ENCODE results near the gene POLD1.
"Not testable (repeated sequence)": the region's sequence is repeated elsewhere in the genome, so short reads cannot be mapped to it uniquely, and the experiment has no call there.

The POLD1 gene

DNA sequence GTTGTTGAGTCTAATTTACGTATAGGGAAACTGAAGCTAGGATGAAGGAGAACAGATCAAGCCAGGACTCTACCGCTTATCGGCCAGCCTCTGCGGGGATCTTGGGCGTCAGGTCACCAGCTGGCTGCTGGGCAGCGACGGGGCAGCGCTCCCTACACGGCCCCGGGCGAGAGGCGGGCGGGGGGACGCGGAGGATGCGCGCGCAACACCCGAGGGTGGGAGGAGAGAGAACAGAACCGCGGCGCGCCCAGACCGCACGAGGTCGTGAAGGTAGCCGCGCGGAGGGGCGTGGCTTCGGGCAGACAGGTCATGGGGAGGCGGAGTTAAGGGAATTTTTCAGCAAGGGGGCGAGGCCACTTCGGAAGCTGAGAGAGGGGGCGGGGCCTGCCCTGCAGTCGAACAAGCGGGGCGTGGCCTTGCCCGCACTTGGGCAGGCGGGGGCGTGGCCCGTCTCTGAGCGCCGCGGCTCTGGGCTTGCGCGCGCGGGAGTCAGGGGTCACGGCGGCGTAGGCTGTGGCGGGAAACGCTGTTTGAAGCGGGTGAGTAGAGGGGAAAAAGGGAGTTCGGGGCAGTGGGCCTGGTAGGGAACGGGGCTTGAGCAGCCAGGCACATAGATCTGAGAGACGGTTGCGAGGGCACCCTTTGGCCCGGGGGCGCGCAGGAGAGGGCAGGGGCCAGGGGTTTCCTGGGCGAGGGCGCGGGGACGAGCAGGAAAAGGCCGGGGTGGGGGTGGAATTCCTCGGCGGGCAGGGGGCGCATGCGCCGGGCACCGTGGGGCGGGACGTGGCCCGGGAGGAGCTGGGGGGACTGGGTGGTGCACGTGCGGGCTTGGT, at the start of gene POLD1:
Gene POLD1 (plus strand): TSS at position 496 of the 833 bp plus-strand sequence. CDS start 14,505 bp downstream, outside the sequence.
- DNase-seq: peak; percentile 99

DNA sequence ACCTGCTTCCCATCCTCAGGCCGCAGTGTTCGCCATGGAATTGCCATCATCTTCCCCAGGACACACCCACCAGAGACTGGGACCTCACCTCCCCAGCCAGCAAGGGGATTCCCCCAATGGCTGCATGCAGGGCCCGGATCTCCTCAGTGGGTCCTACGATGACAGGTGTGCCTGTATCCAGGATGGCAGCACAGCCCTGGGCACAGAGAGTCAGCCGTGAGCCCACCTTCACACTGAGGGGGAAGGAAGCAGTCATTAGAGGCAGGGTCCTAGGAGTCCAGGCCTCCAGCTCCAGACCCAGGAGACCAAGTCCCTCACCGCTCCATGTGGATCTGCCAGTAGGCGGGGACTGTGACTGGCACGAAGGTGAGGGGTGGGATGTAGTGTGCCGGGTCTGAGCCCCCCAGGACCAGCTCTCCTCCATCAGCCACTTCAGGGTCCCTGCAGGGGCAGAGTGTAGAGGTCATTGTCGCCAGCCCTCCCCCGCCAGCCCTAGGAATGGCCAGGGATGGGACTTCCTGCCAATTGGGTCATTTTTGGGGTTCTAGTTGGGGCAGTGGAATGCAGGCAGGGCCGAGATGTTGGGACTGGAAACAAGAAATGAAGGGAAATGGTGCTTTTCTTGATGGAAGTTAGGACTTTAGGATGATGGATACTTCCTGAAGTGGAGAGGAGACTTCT, 49.3 kb upstream of the POLD1 start:
- DNase-seq: no peak

DNA sequence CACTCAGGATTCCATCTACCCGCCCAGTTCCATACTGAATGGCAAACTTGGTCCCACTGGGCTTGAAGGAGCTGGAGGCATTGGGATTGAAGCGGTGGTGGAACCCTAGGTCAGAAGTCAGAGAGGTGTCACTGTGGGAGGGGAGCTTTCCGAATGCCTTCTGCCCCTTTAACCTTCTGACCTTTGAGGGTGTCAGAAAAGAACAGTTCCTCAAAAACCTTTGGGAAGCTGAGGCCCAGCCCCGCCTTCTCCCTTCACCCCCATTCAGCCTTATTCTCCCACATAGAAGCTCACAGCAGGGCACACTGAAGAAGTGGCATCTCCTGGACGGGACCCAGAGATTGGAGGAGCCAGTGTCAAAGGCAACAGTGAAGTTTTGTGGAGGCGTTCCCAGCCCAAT, 47.1 kb upstream of the POLD1 start:
- DNase-seq: not testable (repeated sequence)

DNA sequence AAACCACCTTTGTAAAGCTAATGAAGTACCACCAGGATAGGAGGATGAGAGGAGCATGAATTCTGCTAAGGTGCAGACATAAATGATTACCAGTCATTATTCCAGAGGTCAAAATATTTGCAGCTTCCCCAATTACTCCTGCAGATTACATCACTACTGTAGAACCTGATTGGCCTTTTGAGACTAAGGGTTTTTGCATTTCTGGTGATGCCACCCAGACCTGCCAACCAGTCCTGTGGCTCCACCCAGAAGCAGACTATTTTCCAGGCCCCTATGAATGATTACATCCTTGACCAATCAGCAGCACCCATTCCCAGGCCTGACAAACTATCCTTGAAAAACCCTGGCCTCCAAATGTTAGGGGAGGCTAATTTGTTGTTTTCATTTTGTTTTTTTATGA, 43.8 kb upstream of the POLD1 start:
- DNase-seq: no peak

DNA sequence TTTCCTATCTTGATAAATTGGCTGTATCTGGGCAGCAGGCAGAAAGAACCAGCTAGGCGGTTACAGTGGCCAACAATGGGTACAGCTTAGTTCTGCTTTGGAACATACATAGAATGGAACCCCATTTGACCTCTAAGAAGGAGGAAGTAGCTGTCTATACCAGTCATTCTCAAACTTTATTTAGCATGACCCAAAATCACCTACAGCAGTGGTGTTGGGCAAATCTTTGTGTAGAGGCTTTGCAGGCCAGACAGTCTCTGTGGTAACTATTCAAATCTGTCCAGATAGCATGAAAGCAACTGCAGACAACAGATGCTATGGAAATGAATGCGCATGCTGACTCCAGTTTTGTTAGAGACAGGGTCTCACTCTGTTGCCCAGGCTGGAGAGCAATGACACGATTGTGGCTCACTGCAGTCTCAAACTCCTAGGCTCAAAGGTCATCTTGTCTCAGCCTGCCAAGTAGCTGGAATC, 43.0 kb upstream of the POLD1 start:
- no peak for DNase-seq

DNA sequence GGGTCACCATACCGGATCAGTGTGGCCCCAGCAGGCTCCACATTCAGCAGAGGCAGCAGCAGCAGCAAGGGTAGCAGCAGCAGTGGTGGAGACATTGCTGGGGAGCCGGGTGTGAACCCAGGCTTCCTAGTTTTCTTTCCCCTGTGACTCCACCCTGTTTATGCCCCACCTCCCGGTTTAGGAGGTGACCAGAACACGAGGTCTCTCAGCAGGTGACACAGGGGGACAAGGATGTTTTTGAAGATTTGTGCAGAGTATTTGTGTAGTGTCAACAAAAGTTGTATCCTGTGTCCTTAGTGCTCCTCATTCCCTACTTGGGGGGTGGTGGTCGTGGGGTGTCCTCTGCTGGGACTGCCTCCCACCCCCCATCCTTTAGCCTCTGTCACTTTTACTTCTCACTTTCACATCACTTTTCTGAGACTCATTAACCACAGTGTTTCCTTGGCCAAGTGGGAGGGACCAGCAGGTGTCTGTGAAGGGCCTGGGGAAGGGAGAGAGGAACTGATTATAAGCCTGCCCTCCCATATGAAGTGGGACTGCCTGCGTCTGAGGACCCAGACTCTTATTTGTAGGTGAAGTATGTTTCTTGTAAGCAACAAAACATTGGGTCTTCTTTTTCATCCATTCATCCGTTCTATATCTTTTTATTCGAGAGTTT, 39.4 kb upstream of the POLD1 start:
- no peak for DNase-seq

DNA sequence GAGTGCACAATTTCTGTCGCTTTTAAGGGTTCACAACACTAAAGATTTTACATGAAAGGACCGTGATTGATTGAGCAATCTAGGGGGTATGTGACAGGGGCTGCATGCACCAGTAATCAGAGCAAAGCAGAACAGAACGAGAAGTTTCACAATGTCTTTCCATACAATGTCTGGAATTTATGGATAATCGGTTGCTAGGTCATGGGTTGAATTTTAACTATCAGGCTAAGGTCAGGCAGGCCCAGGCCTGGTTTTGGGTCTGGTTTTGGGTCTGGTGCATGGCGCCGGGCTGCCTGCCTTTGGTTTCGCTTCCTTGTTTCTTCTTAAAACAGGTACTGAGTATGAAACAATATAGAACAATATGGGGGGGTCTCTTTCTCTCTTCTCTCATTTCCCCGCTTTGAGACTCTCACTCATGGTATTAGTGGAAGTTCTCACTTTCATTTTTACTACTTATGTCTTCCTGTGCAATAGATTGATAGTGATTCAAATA, 37.0 kb upstream of the POLD1 start:
- not testable (repeated sequence) for DNase-seq

DNA sequence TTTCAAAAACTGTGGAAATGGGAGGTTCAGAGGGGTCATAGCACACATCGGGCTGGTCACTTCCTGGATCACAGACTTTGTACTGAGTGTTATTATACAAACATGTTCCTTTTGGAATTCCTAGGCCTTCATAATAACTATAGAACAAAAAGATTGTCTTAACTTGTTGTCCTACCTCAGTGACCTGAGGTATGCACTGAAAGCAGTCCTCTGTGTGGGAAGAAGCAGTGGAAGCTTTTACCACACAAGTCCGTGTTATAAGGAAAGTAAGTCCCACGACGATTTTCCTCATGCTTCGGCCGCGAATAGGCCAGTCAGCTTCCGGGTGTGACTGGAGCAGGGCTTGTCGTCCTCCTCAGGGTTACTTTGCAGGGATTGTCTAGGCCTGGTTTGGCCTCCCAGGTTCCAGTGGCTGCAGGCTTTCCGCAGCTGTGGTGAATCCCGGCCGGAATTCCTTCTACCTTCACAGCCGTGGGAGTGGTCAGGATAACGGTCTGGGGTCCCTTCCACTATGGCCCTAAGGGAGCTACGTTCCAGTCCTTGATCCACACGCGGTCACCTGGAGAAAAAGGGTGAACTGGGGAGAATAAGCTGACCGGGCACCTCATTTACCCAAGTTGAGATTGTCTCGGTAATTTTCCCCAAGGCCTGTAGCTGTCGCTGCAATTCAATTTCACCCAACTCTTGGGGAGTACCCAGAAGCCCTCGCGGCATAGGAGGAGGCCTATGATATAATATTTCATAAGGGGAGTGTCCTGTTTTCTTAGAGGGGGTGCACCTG, 34.7 kb upstream of the POLD1 start:
- DNase-seq: no peak

DNA sequence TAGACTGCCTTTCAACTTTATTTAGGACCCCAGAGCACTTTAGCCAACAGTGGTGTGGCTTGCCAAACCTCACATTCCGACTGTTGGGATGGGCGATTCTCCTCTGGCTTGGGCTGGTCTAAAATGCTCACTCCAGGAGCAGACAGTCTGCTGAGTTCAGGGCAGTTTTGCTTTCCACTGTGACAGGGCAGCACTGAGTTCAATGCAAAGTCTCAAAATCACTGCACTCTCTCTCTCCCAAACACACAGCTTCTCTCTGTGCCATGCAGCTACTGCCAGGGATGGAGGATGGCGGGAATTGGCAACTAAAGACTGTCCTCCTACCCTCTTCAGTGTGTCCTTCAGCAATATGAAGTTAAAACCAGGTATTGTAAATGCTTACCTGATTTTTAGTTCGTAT, 31.9 kb upstream of the POLD1 start:
- no peak for DNase-seq

DNA sequence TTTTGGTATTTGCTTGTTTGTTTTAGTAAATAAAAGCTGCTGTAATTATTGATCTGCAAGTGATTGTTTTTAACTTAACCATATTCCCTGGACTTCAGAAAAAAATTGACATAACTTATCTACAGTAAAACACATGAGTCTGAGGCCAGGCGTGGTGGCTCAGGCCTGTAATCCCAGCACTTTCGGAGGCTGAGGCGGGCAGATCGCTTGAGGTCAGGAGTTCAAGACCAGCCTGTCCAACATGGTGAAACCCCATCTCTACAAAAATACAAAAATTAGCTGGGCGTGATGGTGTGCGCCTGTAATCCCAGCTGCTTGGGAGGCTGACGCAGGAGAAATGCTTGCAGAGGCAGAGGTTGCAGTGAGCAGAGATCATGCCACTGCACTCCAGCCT, 30.7 kb upstream of the POLD1 start:
- DNase-seq: not testable (repeated sequence)

DNA sequence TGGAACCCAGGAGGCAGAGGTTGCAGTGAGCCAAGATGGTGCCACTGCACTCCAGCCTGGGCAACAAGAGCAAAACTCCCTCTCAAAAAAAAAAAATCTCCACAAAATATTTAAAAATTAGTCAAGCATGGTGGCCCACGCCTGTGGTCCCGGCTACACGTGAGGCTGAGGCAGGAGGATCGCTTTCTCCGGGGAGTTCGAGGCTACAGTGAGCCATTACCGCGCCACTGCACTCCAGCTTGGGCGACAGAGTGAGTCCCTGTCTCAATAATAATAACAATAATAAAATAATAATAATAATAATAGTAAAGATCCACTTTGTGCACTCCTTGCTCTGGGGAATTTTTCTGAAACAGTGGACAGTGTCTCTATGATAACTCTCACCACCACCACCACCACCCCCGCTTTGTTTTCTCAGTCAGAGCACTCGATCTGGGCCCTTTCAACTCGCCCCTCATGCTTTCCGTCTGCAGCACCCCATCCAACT, 27.4 kb upstream of the POLD1 start:
- no peak for DNase-seq

DNA sequence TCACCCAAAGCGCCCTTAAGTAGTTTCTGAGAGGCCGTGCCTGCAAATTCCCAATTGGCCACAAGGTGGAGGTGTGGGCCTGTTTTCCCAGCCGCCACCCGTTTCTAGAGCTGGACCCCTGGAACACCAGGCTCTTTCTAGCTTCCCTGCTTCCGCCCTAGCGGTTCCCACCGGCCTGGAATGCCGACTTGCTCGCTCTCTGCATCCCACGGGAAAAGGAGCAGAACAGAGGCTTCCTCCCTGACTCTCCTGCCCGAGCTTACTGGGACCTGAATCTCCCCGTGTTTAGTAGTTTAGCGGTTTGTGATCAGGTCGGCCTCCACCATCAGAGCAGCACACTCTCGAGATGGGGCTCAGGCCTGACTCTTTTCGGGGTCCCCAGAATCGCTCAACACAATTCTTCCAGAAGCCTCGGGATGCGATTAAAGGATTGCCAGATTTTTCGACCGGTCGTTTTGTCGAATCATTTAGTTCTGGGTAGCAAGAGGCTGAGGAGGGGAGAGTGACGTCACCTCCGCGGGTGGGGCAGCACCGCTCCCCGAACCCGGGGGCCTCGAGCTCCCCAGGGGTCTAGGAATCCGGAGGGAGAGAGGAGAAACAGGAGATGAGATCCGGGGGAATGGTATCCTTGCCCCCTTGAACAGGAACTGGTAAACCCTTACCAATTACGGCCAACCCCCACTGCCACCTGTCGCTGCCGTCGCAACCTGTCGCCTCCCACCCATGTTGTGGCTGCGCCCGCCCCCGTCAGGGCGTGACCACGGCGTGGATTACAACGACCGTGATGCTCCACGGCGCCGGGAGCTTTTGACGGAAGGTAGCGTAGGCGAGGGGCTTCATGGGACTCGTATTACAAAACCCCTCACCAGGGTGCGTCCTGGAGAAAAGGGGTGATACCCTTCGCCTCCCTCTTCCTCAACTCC, 26.7 kb upstream of the POLD1 start:
- DNase-seq: peak; percentile 89

DNA sequence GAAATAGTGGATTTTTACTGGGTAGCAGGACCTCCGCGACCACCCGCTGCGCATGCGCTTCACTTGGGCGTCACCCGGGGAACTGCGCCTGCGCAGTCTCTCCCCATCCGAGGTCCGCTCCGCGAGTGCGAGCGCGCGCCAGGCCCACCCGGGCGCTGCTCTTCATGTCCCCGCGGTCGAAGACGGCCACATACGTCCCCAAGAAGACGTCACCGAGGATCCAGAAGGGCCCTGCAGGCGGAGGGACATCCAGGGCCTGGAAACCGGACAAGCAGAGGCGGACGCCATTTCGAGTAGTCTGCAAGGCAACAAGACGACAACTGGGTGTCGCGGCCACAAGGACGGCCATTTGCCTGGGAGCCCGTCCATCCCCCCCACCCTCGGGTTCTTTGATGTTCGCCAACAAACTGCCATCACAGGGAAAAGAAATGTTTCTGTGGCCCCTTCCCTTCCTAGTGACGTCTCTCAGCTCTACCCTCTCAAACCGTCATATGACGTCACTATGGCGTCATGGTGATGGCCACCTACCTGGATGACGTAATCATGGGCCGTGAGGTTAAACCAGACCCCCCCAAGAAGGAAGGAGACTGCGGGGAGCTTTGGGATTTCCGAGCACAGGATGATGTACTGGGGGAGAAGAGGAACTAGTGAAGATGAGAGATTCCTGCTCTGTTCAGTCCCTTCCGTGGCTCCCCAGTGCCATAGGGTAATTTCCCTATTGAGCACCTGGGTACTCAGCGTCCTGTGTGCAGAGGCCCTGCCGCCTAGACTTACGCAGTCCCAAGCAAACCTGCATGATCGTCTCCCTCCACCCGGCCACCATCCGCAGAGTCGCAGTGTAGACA, 25.4 kb upstream of the POLD1 start:
- DNase-seq: peak; percentile 79

DNA sequence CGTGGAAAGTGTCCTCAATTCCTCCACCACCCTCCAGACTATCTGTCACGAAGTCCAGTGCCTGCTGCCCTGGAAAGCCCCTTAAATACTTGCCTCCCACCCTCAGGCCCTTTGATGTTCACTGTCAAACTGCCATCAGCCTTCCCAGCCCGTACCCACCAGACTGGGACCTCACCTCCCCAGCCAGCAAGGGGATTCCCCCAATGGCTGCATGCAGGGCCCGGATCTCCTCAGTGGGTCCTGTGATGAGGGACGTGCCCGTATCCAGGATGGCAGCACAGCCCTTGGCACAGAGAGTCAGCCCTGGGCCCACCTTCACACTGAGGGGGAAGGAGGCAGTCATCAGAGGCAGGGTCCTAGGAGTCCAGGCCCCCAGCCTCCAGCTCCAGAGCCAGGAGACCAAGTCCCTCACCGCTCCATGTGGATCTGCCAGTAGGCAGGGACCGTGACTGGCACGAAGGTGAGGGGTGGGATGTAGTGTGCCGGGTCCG, 24.8 kb upstream of the POLD1 start:
- no peak for DNase-seq

DNA sequence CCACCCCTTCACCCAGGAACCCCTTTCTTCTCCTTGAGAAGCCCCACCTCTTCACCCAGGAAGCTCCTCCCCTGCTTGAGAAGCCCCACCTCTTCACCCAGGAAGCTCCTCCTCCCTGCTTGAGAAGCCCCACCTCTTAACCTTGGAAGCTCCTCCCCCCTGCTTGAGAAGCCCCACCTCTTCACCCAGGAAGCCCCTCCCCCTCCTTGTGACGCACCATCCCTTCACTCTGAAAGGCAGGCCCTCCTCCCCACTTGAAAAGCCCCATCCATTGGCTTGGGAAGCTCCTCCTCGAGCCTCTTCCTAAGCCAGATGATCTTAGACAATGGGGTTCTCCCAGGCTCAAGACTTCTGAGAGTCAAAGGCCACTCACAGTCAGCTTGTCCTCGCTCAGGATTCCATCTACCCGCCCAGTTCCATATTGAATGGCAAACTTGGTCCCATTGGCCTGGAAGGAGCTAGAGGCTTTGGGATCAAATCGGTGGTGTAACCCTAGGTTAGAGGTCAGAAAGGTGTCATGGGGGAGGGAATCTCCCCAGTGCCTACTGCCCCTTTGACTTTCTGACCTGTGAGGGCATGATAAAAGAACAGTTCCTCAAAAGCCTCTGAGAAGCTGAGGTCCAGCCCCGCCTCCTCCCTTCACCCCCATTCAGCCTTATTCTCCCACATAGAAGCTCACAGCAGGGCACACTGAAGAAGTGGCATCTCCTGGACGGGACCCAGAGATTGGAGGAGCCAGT, 22.7 kb upstream of the POLD1 start:
- no peak for DNase-seq

DNA sequence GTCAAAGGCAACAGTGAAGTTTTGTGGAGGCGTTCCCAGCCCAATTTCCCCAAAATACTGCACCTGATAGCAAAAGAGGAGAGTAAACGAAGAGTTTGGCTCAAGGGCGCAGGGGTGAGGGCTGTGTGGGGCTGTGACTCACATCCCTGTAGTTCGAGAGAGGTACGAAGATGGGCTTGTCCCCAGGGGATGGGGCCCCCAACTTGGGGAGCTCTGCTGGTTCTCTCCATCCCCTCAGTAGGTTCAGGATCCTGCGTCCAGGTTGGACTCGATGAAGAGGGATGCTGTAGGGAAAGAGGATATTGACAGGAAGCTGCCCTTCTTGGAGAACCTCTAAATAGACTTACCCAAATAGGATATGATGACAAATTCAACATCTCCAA, 22.1 kb upstream of the POLD1 start:
- DNase-seq: no peak

DNA sequence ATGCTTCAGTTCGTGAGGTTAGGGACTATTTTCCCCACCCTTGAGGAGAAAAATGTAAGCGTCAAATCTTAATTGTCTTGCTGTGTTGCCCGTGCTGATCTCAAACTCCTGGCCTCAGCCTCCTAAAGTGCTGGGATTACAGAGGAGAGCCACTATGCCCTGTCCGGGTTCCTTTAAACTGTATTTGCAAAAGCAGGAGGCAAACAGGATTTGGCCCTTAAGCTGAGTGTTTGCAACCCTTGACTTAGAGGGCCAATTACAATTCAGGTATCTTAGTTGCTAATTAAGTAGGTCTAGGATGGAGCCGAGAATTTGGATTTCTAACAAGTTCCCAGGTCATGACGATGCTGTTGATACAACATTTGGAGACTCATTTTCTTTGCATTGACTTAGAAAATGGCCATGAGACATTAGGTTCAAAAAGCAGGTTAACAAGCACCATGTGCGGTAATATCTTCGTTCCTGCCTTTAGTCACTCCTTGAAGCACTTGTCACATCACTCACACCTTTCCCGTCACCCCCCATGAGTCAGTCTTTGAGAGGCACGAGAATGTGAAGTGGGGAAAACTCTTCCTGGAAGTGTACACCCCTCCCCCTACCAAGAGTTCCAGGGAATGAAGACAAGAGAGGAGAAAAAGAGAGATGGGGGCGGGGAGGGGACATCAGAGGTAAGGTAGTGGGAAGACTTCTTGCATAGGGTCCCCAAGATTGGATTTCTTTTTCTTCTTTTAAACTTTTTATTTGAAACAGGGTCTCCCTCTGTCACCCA, 21.3 kb upstream of the POLD1 start:
- no peak for DNase-seq

DNA sequence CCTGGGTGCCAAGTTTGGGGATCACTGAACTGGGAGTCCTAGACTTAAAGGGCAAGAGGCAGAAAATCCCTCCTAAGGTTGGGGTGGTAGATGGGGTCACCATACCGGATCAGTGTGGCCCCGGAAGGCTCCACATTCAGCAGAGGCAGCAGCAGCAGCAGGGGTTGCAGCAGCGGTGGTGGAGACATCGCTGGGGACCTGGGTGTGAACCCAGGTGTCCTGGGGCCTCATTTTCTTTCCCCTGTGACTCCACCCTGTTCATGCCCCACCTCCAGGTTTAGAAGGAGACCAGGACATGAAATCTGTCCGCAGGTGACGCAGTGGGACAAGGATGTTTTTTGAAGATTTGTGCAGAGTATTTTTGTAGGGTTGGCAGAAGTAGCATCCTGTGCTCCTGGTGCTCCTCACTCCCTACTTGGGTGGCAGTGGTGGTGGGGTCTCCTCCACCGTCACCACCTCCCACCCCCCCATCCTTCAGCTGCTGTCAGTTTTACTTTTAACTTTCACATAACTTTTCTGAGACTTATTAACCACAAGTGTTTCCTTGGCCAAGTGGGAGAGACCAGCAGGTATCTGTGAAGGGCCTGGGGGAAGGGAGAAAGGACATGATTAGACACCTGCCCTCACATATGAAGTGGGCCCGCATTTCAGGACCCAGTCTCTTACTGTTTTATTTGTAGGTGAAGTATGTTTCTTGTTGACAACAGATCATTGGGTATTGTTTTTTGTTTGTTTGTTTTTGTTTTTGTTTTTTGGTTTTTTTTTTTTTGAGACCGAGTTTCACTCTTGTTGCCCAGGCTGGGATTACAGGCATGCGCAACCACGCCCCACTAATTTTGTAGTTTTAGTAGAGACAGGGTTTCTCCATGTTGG, 18.5 kb upstream of the POLD1 start, which contains the start of gene NAPSA:
Gene NAPSA (minus strand): TSS at position 206 of the 873 bp plus-strand sequence. CDS start 18 bp downstream, at position 188.
- DNase-seq: no peak

All from eye (tissue), 1 donor.